Endothelial cell of umbilical vein (primary cell): ENCODE results near the gene STMN1. TPM values are rescaled to one million over a fixed set of nuclear protein-coding genes. Genes with fewer than 3 reads are reported as not detected.

Experiments
- BruUV-seq: library from RNA; stranded (reverse); fragments of 400-500 nt; replicated peaks from 2 replicates; lab custom pipeline; 2021; lab: Mats Ljungman, UMichigan
- CTCF ChIA-PET: fragments of 300-600, 350-600 bp; sonication (Branson Sonifier 250); formaldehyde crosslinking; loops from one replicate; lab custom pipeline; 2021; ENCODE audit warnings: antibody characterized with exemption, inconsistent platforms; lab: Charles Lee
- POLR2A ChIA-PET: fragments of 300-600, 350-600 bp; sonication (Branson Sonifier 250); formaldehyde crosslinking; loops from one replicate; lab custom pipeline; 2021; ENCODE audit warnings: antibody characterized with exemption, inconsistent platforms; lab: Charles Lee
- DNase-seq: peaks from one replicate; pipeline ENCODE4 v3.0.0-alpha.2; 2011; ENCODE audit warnings: low read depth, low spot score
- FAIRE-seq: peaks from 2 replicates; lab custom pipeline; 2011; peaks lifted over from hg19 to GRCh38; lab: Jason Lieb, UNC
- H2AFZ ChIP-seq: 2 replicates; pipeline ENCODE4 v1.6.0; 2012; ENCODE audit warnings: low read depth, low read length, control low read depth, inconsistent platforms
- H3K27ac ChIP-seq: 2 replicates; pipeline ENCODE4 v1.5.1; 2011; ENCODE audit warnings: low read depth, mild to moderate bottlenecking, control low read depth, low read length, moderate library complexity; ENCODE audit not compliant: insufficient read depth
- H3K27me3 ChIP-seq, 2 experiments: 2 replicates each; pipeline versions ENCODE4 v1.6.0 to v1.6.1; 2011; ENCODE audit warnings: low read length in 2 of 2, mixed read lengths in 1 of 2; ENCODE audit not compliant: control insufficient read depth in 2 of 2, insufficient read depth in 2 of 2
- H3K36me3 ChIP-seq, 2 experiments: 2 replicates in 1 of 2; 3 replicates in 1 of 2; pipeline ENCODE4 v1.5.1; 2011; ENCODE audit warnings: low read length in 2 of 2, mild to moderate bottlenecking in 1 of 2, moderate library complexity in 1 of 2; ENCODE audit not compliant: control insufficient read depth in 2 of 2, insufficient read depth in 2 of 2; ENCODE audit errors: extremely low read depth in 1 of 2
- H3K4me1 ChIP-seq: 3 replicates; pipeline ENCODE4 v1.5.1; 2011; ENCODE audit warnings: mild to moderate bottlenecking, low read length; ENCODE audit not compliant: control insufficient read depth, insufficient read depth; ENCODE audit errors: extremely low read depth
- H3K4me2 ChIP-seq: 2 replicates; pipeline ENCODE4 v1.6.1; 2011; ENCODE audit warnings: low read length, control low read depth, mixed read lengths; ENCODE audit not compliant: insufficient read depth
- H3K4me3 ChIP-seq, 3 experiments: fragments of 200-600 bp in 1 of 3; sonication (generic), shearing (Covaris generic) in 1 of 3; replicated peaks in 1 of 3; 2 replicates each; pipeline ENCODE4 v1.5.1; 2011 to 2016; ENCODE audit warnings: control low read depth in 3 of 3, low read length in 3 of 3, mild to moderate bottlenecking in 2 of 3, inconsistent platforms in 1 of 3, low read depth in 1 of 3, moderate library complexity in 1 of 3; ENCODE audit not compliant: insufficient read depth in 1 of 3
- H3K79me2 ChIP-seq: 2 replicates; pipeline ENCODE4 v1.6.0; 2012; ENCODE audit warnings: low read length, inconsistent platforms; ENCODE audit not compliant: control insufficient read depth, insufficient read depth
- H3K9ac ChIP-seq: replicated peaks from 2 replicates; pipeline ENCODE3; 2011; ENCODE audit warnings: low read length, control low read depth; ENCODE audit not compliant: insufficient read depth; ENCODE audit errors: extremely low read depth
- H3K9me1 ChIP-seq: replicated peaks from 3 replicates; pipeline ENCODE4 v1.6.0; 2011; ENCODE audit warnings: mild to moderate bottlenecking, low read length; ENCODE audit not compliant: control insufficient read depth, insufficient read depth; ENCODE audit errors: extremely low read depth
- H3K9me3 ChIP-seq: replicated peaks from 2 replicates; pipeline ENCODE4 v1.5.1; 2012; ENCODE audit warnings: low read length, inconsistent platforms; ENCODE audit not compliant: control insufficient read depth, insufficient read depth
- H4K20me1 ChIP-seq: replicated peaks from 2 replicates; pipeline ENCODE3; 2011; ENCODE audit warnings: mild to moderate bottlenecking, low read length; ENCODE audit not compliant: control insufficient read depth, insufficient read depth; ENCODE audit errors: extremely low read depth
- EZH2 ChIP-seq: IDR thresholded peaks from 2 replicates; pipeline ENCODE4 v1.6.1; 2012; ENCODE audit warnings: borderline replicate concordance, low read depth, mild to moderate bottlenecking, moderate library complexity, low read length, inconsistent platforms; ENCODE audit not compliant: severe bottlenecking
- FOS ChIP-seq: IDR thresholded peaks from 2 replicates; pipeline ENCODE4 v1.6.1; 2011; ENCODE audit warnings: mild to moderate bottlenecking, low read length, moderate library complexity, borderline replicate concordance; ENCODE audit not compliant: insufficient read depth
- GATA2 ChIP-seq: IDR thresholded peaks from 2 replicates; pipeline ENCODE4 v1.7.0; 2011; ENCODE audit warnings: low read depth, mild to moderate bottlenecking, moderate library complexity, mixed read lengths, low read length; ENCODE audit not compliant: insufficient read length, insufficient read depth
- JUN ChIP-seq: IDR thresholded peaks from 2 replicates; pipeline ENCODE4 v1.6.1; 2011; ENCODE audit warnings: borderline replicate concordance, low read depth; ENCODE audit not compliant: insufficient read length, insufficient read depth
- MYC ChIP-seq: IDR thresholded peaks from one replicate; pipeline ENCODE4 v1.6.1; 2011; ENCODE audit warnings: mild to moderate bottlenecking, low read depth, low read length
- POLR2A ChIP-seq: IDR thresholded peaks from 2 replicates; pipeline ENCODE4 v1.6.1; 2012; ENCODE audit warnings: low read depth, mild to moderate bottlenecking, control low read depth, low read length
- POLR2AphosphoS5 ChIP-seq: IDR thresholded peaks from 2 replicates; pipeline ENCODE4 v1.6.1; 2012; ENCODE audit warnings: low read depth, mild to moderate bottlenecking, control low read depth, low read length, moderate library complexity; ENCODE audit not compliant: insufficient read depth
- dilution Hi-C: fragments of 300-500 bp; cut with MboI; formaldehyde crosslinking; loops from one replicate; pipeline ENCODE4 v1.15.0; 2019; ENCODE audit warnings: low sequenced_read_pairs; ENCODE audit not compliant: extremely low pct_ligation_motif_present
- intact Hi-C: fragments of 100-400 bp; cut with micrococcal nuclease; formaldehyde crosslinking; loops from one replicate; pipeline ENCODE4 v1.10.0; 2022
- polyA plus RNA-seq, 4 experiments: library from polyadenylated mRNA; depleted of rRNA in 3 of 4; stranded (reverse) in 3 of 4; unstranded in 1 of 4; fragments of >200 nt; gene quantifications; 2 replicates each; pipeline versions ENCODE4 v1.2.1 to v1.2.3, GENCODE V29; 2011 to 2012; ENCODE audit warnings: missing spikeins in 1 of 4
- total RNA-seq: library from RNA; stranded (reverse); gene quantifications from 2 replicates; pipeline ENCODE4 v1.2.3, GENCODE V29; 2021
- TF ChIP-seq, protein P1 (sequence below): IDR thresholded peaks from 2 replicates; pipeline ENCODE4 v1.6.1; 2011; ENCODE audit not compliant: insufficient read depth, insufficient read length
- TF ChIP-seq, protein P2 (sequence below), 2 donors: IDR thresholded peaks; 1 replicate in 1 of 2; 2 replicates in 1 of 2; pipeline ENCODE4 v1.5.1; 2011; ENCODE audit warnings: low read length in 2 of 2, mild to moderate bottlenecking in 2 of 2, moderate library complexity in 2 of 2, control low read depth in 1 of 2, inconsistent platforms in 1 of 2, low read depth in 1 of 2; ENCODE audit not compliant: insufficient read depth in 1 of 2; ENCODE audit errors: extremely low read depth in 1 of 2

The STMN1 gene
- total and polyA plus RNA-seq, 2 donors (not counting 3 experiments of a cell fraction or from before 2014, with no cell fraction given) = 102 to 503 TPM

DNA sequence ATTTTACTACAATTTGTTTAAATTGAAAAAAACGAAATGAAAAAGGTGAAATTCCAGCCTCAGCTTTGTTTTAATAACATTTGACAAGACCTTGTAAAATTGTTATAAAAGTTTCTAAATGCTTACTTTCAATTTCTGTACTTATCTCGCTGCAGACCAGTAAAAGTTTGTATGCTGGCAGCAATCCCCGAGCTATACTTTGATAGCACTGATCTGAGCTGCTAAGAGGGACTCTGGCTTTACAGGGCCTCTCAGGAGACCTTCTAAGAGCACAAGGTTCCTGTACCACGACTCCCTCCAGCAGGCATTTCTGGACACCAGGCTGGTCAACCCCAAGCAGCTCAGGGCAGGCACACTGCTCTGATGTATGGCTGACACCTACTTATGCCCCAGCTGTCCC, 13.1 kb downstream of the STMN1 start:
- Histone ChIP-seq H3K27me3 (no peaks in the 10 kb centered on the region), H2AFZ (no peak overlapping the region), H3K9me1 (no peaks in the 10 kb centered on the region), H4K20me1 (no peaks in the 10 kb centered on the region), H3K4me1 (peaks cover 12% of the 10 kb centered on the region), H3K4me3 (no peak overlapping the region), H3K9me3 (no peaks in the 10 kb centered on the region), H3K27ac (no peak overlapping the region), H3K9ac (no peak overlapping the region), H3K79me2 (no peaks in the 10 kb centered on the region), H3K36me3 (peaks cover 0 to 1% of the 10 kb centered on the region in 2 experiments), H3K4me2 (no peak overlapping the region)
- ChIA-PET POLR2A (no interaction called here), CTCF (interaction anchor here (0.9 to 15.3 kb wide), 6 partner anchors 8 to 105 kb away, joined by 3 to 404 read pairs (median 4); partner anchors contain the start of gene PAFAH2)
- DNase-seq = no peak
- intact Hi-C loops (no loop called here), dilution Hi-C loops (loop anchor here (25.0 kb wide), 1 partner anchor 94 kb away; the partner anchor contains the start of gene PAFAH2)
- TF ChIP-seq EZH2 = no peak
- TF ChIP-seq, protein P1, sequence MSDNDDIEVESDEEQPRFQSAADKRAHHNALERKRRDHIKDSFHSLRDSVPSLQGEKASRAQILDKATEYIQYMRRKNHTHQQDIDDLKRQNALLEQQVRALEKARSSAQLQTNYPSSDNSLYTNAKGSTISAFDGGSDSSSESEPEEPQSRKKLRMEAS = no peak
- no peak for TF ChIP-seq FOS
- no TSS peak for BruUV-seq
- no peak for FAIRE-seq

DNA sequence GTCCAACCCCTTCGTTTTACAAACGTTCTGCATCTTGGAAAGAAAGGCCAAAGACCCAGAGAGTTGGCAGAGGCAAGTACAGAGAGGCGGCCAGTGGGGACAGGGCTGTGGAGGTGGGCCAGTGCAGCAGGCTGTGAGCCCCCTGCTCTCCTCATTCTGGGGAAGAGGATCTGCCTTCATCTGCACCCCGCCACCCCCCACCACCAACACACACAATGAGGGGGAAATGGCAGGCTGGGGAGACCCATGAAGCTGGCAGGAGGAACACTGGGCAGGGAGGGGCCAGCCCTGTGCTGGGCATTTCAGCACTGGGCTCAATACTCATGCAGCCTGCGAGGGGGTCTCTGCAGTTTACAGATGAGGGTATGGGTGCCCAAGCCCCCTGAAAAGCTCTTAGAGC, 14.6 kb downstream of the STMN1 start:
- DNase-seq (no peak), FAIRE-seq (no peak)
- Histone ChIP-seq H3K4me1 (peaks cover 10% of the 10 kb centered on the region), H3K9me3 (no peaks in the 10 kb centered on the region), H3K27me3 (no peaks in the 10 kb centered on the region), H3K27ac (no peak overlapping the region), H3K79me2 (no peaks in the 10 kb centered on the region), H3K9ac (no peak overlapping the region), H4K20me1 (no peaks in the 10 kb centered on the region), H3K36me3 (no peaks in the 10 kb centered on the region), H2AFZ (no peak overlapping the region), H3K4me3 (no peak overlapping the region), H3K9me1 (no peaks in the 10 kb centered on the region), H3K4me2 (no peak overlapping the region)
- intact Hi-C loops (no loop called here), dilution Hi-C loops (loop anchor here (25.0 kb wide), 1 partner anchor 96 kb away; the partner anchor contains the start of gene PAFAH2)
- no TSS peak for BruUV-seq
- ChIA-PET POLR2A (interaction anchor here (0.7 kb wide), 1 partner anchor 21 kb away, joined by 9 read pairs; no protein-coding TSS in a partner anchor), CTCF (interaction anchor here (1.5 to 15.3 kb wide), 3 partner anchors 9 to 106 kb away, joined by 4 to 404 read pairs (median 7); partner anchors contain the start of gene PAFAH2)
- TF ChIP-seq JUN (no peak), POLR2A (no peak), POLR2AphosphoS5 (no peak), GATA2 (no peak), MYC (no peak), EZH2 (no peak)
- TF ChIP-seq, protein P2, sequence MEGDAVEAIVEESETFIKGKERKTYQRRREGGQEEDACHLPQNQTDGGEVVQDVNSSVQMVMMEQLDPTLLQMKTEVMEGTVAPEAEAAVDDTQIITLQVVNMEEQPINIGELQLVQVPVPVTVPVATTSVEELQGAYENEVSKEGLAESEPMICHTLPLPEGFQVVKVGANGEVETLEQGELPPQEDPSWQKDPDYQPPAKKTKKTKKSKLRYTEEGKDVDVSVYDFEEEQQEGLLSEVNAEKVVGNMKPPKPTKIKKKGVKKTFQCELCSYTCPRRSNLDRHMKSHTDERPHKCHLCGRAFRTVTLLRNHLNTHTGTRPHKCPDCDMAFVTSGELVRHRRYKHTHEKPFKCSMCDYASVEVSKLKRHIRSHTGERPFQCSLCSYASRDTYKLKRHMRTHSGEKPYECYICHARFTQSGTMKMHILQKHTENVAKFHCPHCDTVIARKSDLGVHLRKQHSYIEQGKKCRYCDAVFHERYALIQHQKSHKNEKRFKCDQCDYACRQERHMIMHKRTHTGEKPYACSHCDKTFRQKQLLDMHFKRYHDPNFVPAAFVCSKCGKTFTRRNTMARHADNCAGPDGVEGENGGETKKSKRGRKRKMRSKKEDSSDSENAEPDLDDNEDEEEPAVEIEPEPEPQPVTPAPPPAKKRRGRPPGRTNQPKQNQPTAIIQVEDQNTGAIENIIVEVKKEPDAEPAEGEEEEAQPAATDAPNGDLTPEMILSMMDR (IDR thresholded peaks at IDR 0.05; ENCODE audit: extremely low read depth in 1 of 2, insufficient read depth in 1 of 2, low read depth in 1 of 2, low read length in 2 of 2) = no peak
- TF ChIP-seq, protein P1 = no peak
